D341Med (cell line): ENCODE measurements around the gene ARHGAP28.

Experiments used
- DNase-seq: peaks from one replicate; pipeline ENCODE4 v3.0.0; 2012; ENCODE audit warnings: low spot score

The ARHGAP28 gene

DNA sequence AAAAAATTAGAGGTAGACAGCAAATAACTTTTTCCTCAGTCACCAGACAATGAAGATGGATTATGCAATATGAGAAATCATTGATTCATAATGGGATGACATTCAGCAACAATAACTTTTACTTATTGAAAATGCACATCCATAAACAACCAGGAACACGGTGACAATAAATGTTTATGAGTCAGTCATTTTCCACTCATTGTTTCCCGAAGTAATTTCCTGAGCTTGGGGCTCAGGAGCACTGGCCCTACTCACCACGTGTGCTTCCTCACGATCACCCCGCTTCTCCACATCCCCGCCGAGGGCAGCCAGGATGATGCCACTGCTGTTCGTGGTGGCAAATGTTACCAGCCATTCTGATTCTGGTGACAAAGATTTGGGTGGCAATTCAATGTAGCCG is 231.8 kb downstream of the ARHGAP28 start:
- DNase-seq = no peak

DNA sequence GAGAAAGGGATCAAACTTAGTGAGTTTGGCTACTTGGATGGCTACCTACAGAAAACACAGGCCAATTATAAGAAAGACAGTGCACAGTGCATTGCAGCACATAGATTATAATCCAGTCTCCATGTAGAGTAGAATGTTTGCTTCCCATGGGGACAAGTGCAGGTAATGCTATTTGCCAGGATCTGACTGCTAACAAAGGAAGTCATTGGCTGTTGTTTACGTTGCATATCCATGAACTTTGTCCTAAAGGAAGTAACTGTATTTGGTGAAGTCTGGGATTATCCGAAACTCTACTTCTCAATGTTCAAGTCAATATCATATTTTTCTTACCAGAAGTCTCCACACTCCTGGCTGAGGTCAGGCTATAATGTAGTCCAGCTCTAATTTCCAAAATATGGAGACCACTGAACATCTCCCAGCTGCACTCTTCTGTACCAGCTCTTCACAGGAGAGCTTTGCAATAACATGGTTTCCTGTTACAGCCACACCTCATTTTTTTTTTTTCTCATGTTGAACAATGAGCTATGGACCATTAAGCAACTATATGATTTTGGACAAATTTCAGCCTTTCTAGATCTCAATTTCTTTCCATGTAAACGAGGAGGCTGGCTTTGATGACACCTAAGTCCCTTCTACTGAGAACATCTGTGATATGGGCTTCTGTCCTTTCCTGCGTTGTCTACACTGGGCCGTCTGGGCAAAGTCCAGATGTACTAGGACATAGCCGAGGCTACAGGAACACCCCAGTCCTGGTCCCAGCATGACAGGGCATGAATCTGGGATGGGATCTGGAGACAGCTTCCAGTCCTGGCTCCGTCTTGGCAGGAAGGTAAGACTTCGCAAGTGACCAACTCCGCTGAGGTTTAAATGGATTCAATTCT is 233.3 kb downstream of the ARHGAP28 start:
- DNase-seq = no peak

DNA sequence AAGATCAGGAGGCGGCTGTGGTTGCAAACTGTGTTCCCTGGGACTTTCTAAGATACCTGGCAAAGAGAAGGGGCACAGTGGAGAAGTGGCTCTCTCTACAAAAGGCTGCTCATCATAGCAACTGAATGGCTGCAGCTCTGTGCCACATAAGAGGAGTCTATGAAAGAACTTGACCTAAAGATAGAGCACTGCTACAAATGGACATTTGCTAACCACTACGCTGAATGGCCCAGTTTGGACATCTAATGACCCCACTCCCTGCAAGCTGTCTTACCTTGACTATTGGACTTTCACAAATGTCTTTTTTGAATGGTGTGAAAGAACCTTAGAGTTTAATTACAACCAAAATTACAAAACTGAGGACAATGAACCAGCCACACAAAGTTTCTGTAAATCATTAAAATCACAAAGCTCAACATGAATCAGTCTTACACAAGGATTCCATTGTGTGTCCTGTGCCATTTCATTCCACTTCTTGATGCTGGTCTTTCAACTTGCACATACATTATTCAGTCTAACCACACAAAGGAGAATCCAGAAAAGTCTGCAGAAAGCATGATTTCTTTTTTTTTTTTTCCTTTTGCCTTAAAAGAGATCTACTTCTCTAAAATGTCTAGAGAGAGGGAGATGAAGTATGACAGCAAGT is 234.1 kb downstream of the ARHGAP28 start:
- no peak for DNase-seq
